ENCODE measurements around the gene PCED1A.
"Not testable (repeated sequence)": the region's sequence is repeated elsewhere in the genome, so short reads cannot be mapped to it uniquely, and the experiment has no call there.

Gene PCED1A

DNA sequence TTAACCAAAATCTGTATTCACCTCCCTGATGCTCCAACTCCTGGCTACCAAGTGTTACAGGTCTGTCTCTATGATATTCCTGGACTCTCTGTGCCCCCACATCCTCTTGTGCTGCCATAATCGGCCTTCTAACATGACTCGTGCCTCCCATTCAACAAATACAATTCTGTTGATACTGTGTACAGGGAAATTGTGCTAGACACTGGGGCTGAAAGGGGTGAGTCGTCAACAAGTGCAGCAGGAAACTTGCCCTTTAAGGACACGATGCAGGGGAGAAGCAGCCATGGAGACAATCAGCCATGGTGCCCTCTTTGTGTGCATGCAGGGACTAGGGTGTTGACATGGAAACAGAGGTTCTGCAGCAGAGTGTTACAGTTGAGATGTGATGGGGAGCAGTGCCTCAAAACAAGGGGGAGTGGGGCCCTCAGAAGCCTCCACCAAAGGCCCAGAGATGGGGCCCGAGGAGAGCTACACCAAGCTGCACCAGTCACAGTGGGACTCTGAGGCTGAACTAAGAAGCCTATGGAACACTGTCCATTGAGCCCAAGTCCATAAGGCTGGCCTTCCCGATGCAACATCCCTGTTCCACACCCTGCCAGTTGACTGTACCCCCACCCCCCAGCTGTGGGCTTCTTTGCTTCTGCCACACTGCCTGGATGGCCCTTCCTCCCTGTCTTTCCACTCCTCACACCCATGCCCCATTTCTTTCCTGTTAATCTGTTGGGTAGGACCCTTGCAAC, 3.1 kb downstream of the PCED1A start:
- DNase-seq (ENCODE audit: extremely low spot score): no peak
- ChIA-PET CTCF (no interaction called here), POLR2A (no interaction called here)
- TF ChIP-seq SUZ12 (IDR thresholded peaks at IDR 0.05) (no peak), L3MBTL2 (conservative IDR thresholded peaks at IDR 0.05) (no peak), FOXM1 (IDR thresholded peaks at IDR 0.05; ENCODE audit: borderline replicate concordance) (no peak), FOXK2 (IDR thresholded peaks at IDR 0.05) (no peak), NFRKB (IDR thresholded peaks at IDR 0.05) (no peak), ZNF384 (IDR thresholded peaks at IDR 0.05) (no peak), ELF4 (IDR thresholded peaks at IDR 0.05) (no peak), FOXA1 (IDR thresholded peaks at IDR 0.05) (no peak)

DNA sequence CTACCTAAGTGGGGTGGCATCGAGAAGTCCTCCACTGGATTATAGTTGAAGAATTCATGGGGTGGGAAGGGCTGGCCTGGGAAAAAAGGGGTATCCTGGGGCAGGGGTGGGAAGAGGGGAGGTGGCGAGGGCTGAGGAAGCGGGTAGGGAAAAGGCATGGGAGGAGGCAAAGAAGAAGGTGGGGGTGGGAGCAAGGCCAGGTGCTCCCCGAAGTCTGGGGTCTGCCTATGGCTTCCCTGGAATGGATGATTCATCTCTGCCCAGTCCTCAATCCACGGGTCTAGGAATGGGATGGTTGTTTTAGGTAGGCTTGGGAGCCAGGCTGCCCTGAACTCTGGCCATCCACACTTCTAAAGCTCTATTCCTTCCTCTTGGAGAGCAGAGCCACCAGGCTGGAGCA, 4.4 kb downstream of the PCED1A start:
- TF ChIP-seq ELF4 (IDR thresholded peaks at IDR 0.05) (no peak), ARNT (IDR thresholded peaks at IDR 0.05) (no peak), NFRKB (IDR thresholded peaks at IDR 0.05) (no peak), SP1 (IDR thresholded peaks at IDR 0.05) (no peak), ZNF384 (IDR thresholded peaks at IDR 0.05) (no peak), TARDBP (IDR thresholded peaks at IDR 0.05) (no peak), SUZ12 (IDR thresholded peaks at IDR 0.05) (no peak), FOXM1 (IDR thresholded peaks at IDR 0.05; ENCODE audit: borderline replicate concordance) (no peak), CTBP1 (IDR thresholded peaks at IDR 0.05; ENCODE audit: borderline replicate concordance) (no peak), LEF1 (IDR thresholded peaks at IDR 0.05; ENCODE audit: borderline replicate concordance) (no peak), FOXK2 (IDR thresholded peaks at IDR 0.05) (no peak), L3MBTL2 (conservative IDR thresholded peaks at IDR 0.05) (no peak), HDGF (IDR thresholded peaks at IDR 0.05; ENCODE audit: borderline replicate concordance) (no peak), FOXA1 (IDR thresholded peaks at IDR 0.05) (no peak), BHLHE40 (IDR thresholded peaks at IDR 0.05; ENCODE audit: borderline replicate concordance) (no peak)
- TF ChIP-seq, protein P1, sequence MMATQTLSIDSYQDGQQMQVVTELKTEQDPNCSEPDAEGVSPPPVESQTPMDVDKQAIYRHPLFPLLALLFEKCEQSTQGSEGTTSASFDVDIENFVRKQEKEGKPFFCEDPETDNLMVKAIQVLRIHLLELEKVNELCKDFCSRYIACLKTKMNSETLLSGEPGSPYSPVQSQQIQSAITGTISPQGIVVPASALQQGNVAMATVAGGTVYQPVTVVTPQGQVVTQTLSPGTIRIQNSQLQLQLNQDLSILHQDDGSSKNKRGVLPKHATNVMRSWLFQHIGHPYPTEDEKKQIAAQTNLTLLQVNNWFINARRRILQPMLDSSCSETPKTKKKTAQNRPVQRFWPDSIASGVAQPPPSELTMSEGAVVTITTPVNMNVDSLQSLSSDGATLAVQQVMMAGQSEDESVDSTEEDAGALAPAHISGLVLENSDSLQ (IDR thresholded peaks at IDR 0.05): no peak
- POLR2A ChIA-PET: interaction anchor here (1.2 kb wide), 1 partner anchor 35 kb away, joined by 5 read pairs; no protein-coding TSS in a partner anchor
- no peak for DNase-seq (ENCODE audit: extremely low spot score)
- CTCF ChIA-PET: no interaction called here

DNA sequence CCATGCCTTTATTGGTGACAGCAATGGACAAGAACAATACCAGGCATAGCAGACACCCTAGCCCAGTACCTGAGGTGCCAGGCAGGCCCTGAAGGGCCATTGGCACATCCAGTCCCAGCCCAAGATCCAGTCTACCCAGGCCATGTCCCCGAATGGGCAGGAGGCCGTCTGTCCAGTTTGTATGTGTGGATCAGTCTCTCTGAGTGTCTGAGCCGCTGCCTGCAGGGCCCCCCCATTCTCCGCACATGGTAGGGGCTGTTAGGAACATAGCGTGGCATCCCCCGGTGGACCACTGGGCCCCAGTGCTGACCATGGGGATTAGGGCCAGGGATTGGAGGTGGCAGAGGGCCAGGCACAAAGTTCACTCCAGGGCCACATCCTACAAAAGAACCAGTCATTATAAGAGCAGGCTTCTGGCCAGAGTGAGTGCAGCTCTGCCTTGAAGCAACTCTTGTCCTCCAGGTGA, 5.1 kb downstream of the PCED1A start:
- TF ChIP-seq, protein P1 (IDR thresholded peaks at IDR 0.05): no peak
- TF ChIP-seq TARDBP (IDR thresholded peaks at IDR 0.05) (no peak), SUZ12 (IDR thresholded peaks at IDR 0.05) (no peak)
- CTCF ChIA-PET: no interaction called here
- POLR2A ChIA-PET: interaction anchor here (1.2 kb wide), 1 partner anchor 34 kb away, joined by 5 read pairs; no protein-coding TSS in a partner anchor
- no peak for DNase-seq (ENCODE audit: extremely low spot score)

DNA sequence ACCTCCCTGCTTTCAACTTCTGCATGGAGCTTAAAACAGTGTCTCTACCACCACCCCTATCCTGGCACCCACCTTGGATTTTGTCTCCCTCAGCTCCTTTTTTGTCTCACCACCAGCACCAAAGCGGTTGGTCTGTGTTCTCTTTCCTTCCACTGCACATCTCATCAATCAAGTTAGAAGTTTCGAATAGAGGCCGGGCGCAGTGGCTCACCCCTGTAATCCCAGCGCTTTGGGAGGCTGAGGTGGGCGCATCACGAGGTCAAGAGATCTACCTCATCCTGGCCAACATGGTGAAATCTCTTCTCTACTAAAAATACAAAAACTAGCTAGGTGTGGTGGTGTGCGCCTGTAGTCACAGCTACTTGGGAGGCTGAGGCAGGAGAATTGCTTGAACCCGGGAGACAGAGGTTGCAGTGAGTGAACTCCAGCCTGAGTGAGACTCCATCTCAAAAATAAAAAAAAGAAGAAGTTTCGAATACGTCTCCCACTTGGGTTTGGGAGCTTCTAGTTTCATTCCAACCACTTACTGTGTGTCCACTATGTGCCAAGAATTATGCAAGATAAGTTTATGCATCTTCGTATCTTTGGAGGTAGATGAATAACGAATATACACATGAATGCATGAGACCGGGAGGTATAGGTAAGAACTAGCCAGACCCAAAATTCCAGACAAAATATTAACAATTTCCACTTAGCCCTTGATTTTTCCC, 5.9 kb downstream of the PCED1A start:
- no peak for DNase-seq (ENCODE audit: extremely low spot score)
- TF ChIP-seq FOXK2 (IDR thresholded peaks at IDR 0.05) (no peak), LEF1 (IDR thresholded peaks at IDR 0.05; ENCODE audit: borderline replicate concordance) (no peak)
- CTCF ChIA-PET: interaction anchor here (0.6 kb wide), 2 partner anchors 17 to 26 kb away, joined by 3 to 4 read pairs; no protein-coding TSS in a partner anchor
- POLR2A ChIA-PET: no interaction called here

DNA sequence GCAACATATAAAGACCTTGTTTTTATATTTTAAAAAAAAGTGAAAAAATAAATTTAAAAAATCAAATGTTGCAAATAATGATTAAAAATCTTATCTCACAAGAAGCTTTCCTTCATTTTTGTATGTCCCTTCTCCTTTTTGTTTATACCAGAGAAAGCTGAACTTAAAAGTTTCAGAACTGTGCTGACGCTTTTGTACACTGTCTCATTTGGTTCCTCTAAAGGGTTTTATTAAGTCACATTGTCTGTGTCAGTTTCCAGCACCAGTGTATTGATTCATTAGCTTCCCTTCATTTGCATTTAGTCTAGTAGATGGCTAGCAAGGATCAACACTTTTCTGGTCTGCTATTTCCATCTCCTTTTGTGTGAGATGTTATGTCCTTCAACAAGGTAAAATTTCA, 6.7 kb downstream of the PCED1A start:
- CTCF ChIA-PET: interaction anchor here (0.6 kb wide), 1 partner anchor 18 kb away, joined by 4 read pairs; no protein-coding TSS in a partner anchor
- TF ChIP-seq CTBP1 (IDR thresholded peaks at IDR 0.05; ENCODE audit: borderline replicate concordance) (no peak), BHLHE40 (IDR thresholded peaks at IDR 0.05; ENCODE audit: borderline replicate concordance) (no peak), NFRKB (IDR thresholded peaks at IDR 0.05) (no peak), HDGF (IDR thresholded peaks at IDR 0.05; ENCODE audit: borderline replicate concordance) (no peak), SUZ12 (IDR thresholded peaks at IDR 0.05) (no peak), L3MBTL2 (conservative IDR thresholded peaks at IDR 0.05) (no peak), TARDBP (IDR thresholded peaks at IDR 0.05) (no peak), ZNF384 (IDR thresholded peaks at IDR 0.05) (no peak), FOXK2 (IDR thresholded peaks at IDR 0.05) (no peak), FOXM1 (IDR thresholded peaks at IDR 0.05; ENCODE audit: borderline replicate concordance) (no peak), FOXA1 (IDR thresholded peaks at IDR 0.05) (no peak), ELF4 (IDR thresholded peaks at IDR 0.05) (no peak), SP1 (IDR thresholded peaks at IDR 0.05) (no peak), ARNT (IDR thresholded peaks at IDR 0.05) (no peak), LEF1 (IDR thresholded peaks at IDR 0.05; ENCODE audit: borderline replicate concordance) (no peak)
- TF ChIP-seq, protein P1 (IDR thresholded peaks at IDR 0.05): no peak
- POLR2A ChIA-PET: no interaction called here
- no peak for DNase-seq (ENCODE audit: extremely low spot score)

DNA sequence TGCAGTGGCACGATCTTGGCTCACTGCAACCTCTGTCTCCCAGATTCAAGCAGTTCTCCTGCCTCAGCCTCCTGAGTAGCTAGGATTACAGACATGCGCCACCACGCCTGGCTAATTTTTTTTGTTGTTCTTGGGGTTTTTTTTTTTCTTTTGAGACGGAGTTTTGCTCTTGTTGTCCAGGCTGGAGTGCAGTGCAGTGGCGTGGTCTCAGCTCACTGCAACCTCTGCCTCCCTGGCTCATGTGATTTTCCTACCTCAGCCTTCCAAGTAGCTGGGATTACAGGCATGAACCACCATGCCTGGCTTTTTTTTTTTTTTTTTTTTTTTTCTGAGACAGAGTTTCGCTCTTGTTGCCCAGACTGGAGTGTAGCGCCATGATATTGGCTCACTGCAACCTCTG, 9.2 kb downstream of the PCED1A start:
- DNase-seq (ENCODE audit: extremely low spot score); POLR2A ChIA-PET; CTCF ChIA-PET: not testable (repeated sequence)

Measured in HEK293T (cell line).